HG03280 (cell line): ENCODE data around the gene CYP2W1.
"Not testable (repeated sequence)": the region's sequence is repeated elsewhere in the genome, so short reads cannot be mapped to it uniquely, and the experiment has no call there.

Experiments
- ATAC-seq: cut with Tn5 transposase; IDR thresholded peaks from one replicate; pipeline ENCODE4 v1.9.1; 2021; ENCODE audit warnings: mild to moderate bottlenecking, moderate library complexity; ENCODE audit not compliant: unreplicated experiment

Gene CYP2W1

GRCh38 chr7:983004-983615 lies at the start of gene CYP2W1:
CYP2W1 (plus strand) TSS chr7:983181; CDS start chr7:983212, 31 bp downstream.
- ATAC-seq = no peak

- ATAC-seq = no peak
Measured at GRCh38 chr7:934469-935163, 48.4 kb upstream of the CYP2W1 start.

- no peak for ATAC-seq
Measured at GRCh38 chr7:935164-935873, 47.7 kb upstream of the CYP2W1 start.

- ATAC-seq = no peak
Measured at GRCh38 chr7:935874-936385, 47.1 kb upstream of the CYP2W1 start.

- peak; percentile 72 for ATAC-seq
Measured at GRCh38 chr7:936386-937054, 46.5 kb upstream of the CYP2W1 start.

- ATAC-seq = no peak
Measured at GRCh38 chr7:937856-938484, 45.0 kb upstream of the CYP2W1 start.

- no peak for ATAC-seq
Measured at GRCh38 chr7:938546-939185, 44.3 kb upstream of the CYP2W1 start.

- ATAC-seq = no peak
Measured at GRCh38 chr7:939843-940242, 43.1 kb upstream of the CYP2W1 start.

- ATAC-seq = no peak
Measured at GRCh38 chr7:940599-941408, 42.2 kb upstream of the CYP2W1 start.

GRCh38 chr7:943793-944192 lies 39.2 kb upstream of the CYP2W1 start:
- ATAC-seq = not testable (repeated sequence)

- ATAC-seq = no peak
Measured at GRCh38 chr7:944744-945143, 38.2 kb upstream of the CYP2W1 start.

GRCh38 chr7:945147-945555 lies 37.8 kb upstream of the CYP2W1 start:
- no peak for ATAC-seq

GRCh38 chr7:945556-946255 lies 37.3 kb upstream of the CYP2W1 start:
- no peak for ATAC-seq

- ATAC-seq = no peak
Measured at GRCh38 chr7:946256-946996, 36.6 kb upstream of the CYP2W1 start.

GRCh38 chr7:947391-948210 lies 35.4 kb upstream of the CYP2W1 start:
- ATAC-seq = no peak

- no peak for ATAC-seq
Measured at GRCh38 chr7:949021-949934, 33.7 kb upstream of the CYP2W1 start.
